ENCODE results near the gene UBALD2. TPM values are rescaled to one million over a fixed set of nuclear protein-coding genes. Genes with fewer than 3 reads are reported as not detected.

UBALD2 gene
- total and polyA plus RNA-seq, 2 of the 13 experiments (the other 11 are each of a cell fraction or from before 2014, with no cell fraction given), result 3.3 to 89.7 TPM

GRCh38 chr17:76240461-76241203 lies 24.5 kb upstream of the UBALD2 start, which contains the start of gene RNF157 (continued):
- TF ChIP-seq ZIK1 (CRISPR knock-in tag; IDR thresholded peaks at IDR 0.05; ENCODE audit: borderline replicate concordance, low read depth) (no peak), ZNF562 (CRISPR knock-in tag; IDR thresholded peaks at IDR 0.05; ENCODE audit: borderline replicate concordance) (0 out of 2 replicates have a peak, but pooled peaks have one; percentile 46), ZNF331 (CRISPR knock-in tag; IDR thresholded peaks at IDR 0.05) (0 out of 2 replicates have a peak, but pooled peaks have one; percentile 25), ZSCAN21 (CRISPR knock-in tag; IDR thresholded peaks at IDR 0.05; ENCODE audit: borderline replicate concordance) (0 out of 2 replicates have a peak, but pooled peaks have one; percentile 25), SRY (CRISPR knock-in tag; IDR thresholded peaks at IDR 0.05) (peak; percentile 64), NBN (conservative IDR thresholded peaks at IDR 0.05) (no peak), TBP (CRISPR knock-in tag; IDR thresholded peaks at IDR 0.05) (no peak), TFDP1 (CRISPR knock-in tag; IDR thresholded peaks at IDR 0.05; ENCODE audit: borderline replicate concordance) (peak; percentile 84; the same call in 1 of the 2 replicates), MED13 (CRISPR knock-in tag; IDR thresholded peaks at IDR 0.05) (no peak), ZMAT3 (CRISPR knock-in tag; conservative IDR thresholded peaks at IDR 0.05) (0 out of 2 replicates have a peak, but pooled peaks have one; percentile 21), PRPF4 (IDR thresholded peaks at IDR 0.05; ENCODE audit: low read depth, low read length, poor library complexity, severe bottlenecking) (no peak), PHF5A (CRISPR knock-in tag; IDR thresholded peaks at IDR 0.05; ENCODE audit: low read depth, unreplicated experiment) (no peak), MED8 (CRISPR knock-in tag; IDR thresholded peaks at IDR 0.05; ENCODE audit: insufficient replicate concordance) (no peak), ZNF556 (CRISPR knock-in tag; IDR thresholded peaks at IDR 0.05; ENCODE audit: borderline replicate concordance) (no peak)
- TF ChIP-seq, protein P1, sequence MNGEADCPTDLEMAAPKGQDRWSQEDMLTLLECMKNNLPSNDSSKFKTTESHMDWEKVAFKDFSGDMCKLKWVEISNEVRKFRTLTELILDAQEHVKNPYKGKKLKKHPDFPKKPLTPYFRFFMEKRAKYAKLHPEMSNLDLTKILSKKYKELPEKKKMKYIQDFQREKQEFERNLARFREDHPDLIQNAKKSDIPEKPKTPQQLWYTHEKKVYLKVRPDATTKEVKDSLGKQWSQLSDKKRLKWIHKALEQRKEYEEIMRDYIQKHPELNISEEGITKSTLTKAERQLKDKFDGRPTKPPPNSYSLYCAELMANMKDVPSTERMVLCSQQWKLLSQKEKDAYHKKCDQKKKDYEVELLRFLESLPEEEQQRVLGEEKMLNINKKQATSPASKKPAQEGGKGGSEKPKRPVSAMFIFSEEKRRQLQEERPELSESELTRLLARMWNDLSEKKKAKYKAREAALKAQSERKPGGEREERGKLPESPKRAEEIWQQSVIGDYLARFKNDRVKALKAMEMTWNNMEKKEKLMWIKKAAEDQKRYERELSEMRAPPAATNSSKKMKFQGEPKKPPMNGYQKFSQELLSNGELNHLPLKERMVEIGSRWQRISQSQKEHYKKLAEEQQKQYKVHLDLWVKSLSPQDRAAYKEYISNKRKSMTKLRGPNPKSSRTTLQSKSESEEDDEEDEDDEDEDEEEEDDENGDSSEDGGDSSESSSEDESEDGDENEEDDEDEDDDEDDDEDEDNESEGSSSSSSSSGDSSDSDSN (CRISPR knock-in tag; IDR thresholded peaks at IDR 0.05), result peak; percentile 88
- TF ChIP-seq, protein P2, sequence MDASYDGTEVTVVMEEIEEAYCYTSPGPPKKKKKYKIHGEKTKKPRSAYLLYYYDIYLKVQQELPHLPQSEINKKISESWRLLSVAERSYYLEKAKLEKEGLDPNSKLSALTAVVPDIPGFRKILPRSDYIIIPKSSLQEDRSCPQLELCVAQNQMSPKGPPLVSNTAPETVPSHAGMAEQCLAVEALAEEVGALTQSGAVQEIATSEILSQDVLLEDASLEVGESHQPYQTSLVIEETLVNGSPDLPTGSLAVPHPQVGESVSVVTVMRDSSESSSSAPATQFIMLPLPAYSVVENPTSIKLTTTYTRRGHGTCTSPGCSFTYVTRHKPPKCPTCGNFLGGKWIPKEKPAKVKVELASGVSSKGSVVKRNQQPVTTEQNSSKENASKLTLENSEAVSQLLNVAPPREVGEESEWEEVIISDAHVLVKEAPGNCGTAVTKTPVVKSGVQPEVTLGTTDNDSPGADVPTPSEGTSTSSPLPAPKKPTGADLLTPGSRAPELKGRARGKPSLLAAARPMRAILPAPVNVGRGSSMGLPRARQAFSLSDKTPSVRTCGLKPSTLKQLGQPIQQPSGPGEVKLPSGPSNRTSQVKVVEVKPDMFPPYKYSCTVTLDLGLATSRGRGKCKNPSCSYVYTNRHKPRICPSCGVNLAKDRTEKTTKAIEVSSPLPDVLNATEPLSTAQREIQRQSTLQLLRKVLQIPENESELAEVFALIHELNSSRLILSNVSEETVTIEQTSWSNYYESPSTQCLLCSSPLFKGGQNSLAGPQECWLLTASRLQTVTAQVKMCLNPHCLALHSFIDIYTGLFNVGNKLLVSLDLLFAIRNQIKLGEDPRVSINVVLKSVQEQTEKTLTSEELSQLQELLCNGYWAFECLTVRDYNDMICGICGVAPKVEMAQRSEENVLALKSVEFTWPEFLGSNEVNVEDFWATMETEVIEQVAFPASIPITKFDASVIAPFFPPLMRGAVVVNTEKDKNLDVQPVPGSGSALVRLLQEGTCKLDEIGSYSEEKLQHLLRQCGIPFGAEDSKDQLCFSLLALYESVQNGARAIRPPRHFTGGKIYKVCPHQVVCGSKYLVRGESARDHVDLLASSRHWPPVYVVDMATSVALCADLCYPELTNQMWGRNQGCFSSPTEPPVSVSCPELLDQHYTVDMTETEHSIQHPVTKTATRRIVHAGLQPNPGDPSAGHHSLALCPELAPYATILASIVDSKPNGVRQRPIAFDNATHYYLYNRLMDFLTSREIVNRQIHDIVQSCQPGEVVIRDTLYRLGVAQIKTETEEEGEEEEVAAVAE (CRISPR knock-in tag; IDR thresholded peaks at IDR 0.05; ENCODE audit: borderline replicate concordance), result no peak

Data from HepG2 (cell line).